DMS114 treated with DMSO at 0.1 percent for 48 hours (cell line): Measurements from ENCODE around the gene BTBD9.

ENCODE experiments used
- DNase-seq: peaks from one replicate; lab custom pipeline; 2025; ENCODE audit not compliant: unreplicated experiment; lab: John Stamatoyannopoulos, UW

The BTBD9 gene

GRCh38 chr6:38153076-38153797, 486.5 kb downstream of the BTBD9 start:
- DNase-seq: no peak

GRCh38 chr6:38152620-38153019, 487.1 kb downstream of the BTBD9 start:
- DNase-seq: no peak

GRCh38 chr6:38151580-38152500, 487.9 kb downstream of the BTBD9 start:
- no peak for DNase-seq

GRCh38 chr6:38150681-38151296, 488.9 kb downstream of the BTBD9 start:
- DNase-seq: no peak

GRCh38 chr6:38150021-38150420, 489.7 kb downstream of the BTBD9 start:
- DNase-seq: no peak

GRCh38 chr6:38149531-38149930, 490.2 kb downstream of the BTBD9 start:
- DNase-seq: no peak

GRCh38 chr6:38148606-38149005, 491.1 kb downstream of the BTBD9 start:
- no peak for DNase-seq

GRCh38 chr6:38146734-38147027, 493.0 kb downstream of the BTBD9 start:
- DNase-seq: no peak

GRCh38 chr6:38146021-38146733, 493.6 kb downstream of the BTBD9 start:
- no peak for DNase-seq

- DNase-seq: no peak
These were observed 495.3 kb downstream of the BTBD9 start for GRCh38 chr6:38144365-38144945.

GRCh38 chr6:38143191-38144150, 496.3 kb downstream of the BTBD9 start:
- no peak for DNase-seq

- no peak for DNase-seq
These were observed 497.4 kb downstream of the BTBD9 start for GRCh38 chr6:38142178-38142902.

- DNase-seq: no peak
These were observed 498.0 kb downstream of the BTBD9 start for GRCh38 chr6:38141716-38142115.

GRCh38 chr6:38141085-38141484, 498.6 kb downstream of the BTBD9 start:
- no peak for DNase-seq

GRCh38 chr6:38138374-38138773, 501.4 kb downstream of the BTBD9 start:
- no peak for DNase-seq

- DNase-seq: no peak
These were observed 502.0 kb downstream of the BTBD9 start for GRCh38 chr6:38137608-38138265.

GRCh38 chr6:38136547-38136946, 503.2 kb downstream of the BTBD9 start:
- DNase-seq: no peak

GRCh38 chr6:38134704-38135088, 505.0 kb downstream of the BTBD9 start:
- no peak for DNase-seq
